Activated naive CD8-positive, alpha-beta T cell treated with anti-CD3 and anti-CD28 coated beads, Interleukin-2, amount 10 ng/mL, durations not matched to agents 7 days and 5 days (primary cell): ENCODE data around the gene CPTP. TPM values are rescaled to one million over a fixed set of nuclear protein-coding genes. Genes with fewer than 3 reads are reported as not detected.

Source experiments
- ATAC-seq: fragments of 150-1000 bp; cut with Tn5 transposase; one replicate; pipeline ENCODE4 v1.10.0; 2021; ENCODE audit warnings: low read depth, moderate library complexity
- POLR2A ChIA-PET: fragments of 350-600 bp; sonication (Branson Sonifier 250); formaldehyde crosslinking; loops from one replicate; lab custom pipeline; 2021; ENCODE audit warnings: antibody characterized with exemption; lab: Charles Lee
- DNase-seq: peaks from one replicate; pipeline ENCODE4 v3.0.0; 2021
- H3K27ac Mint-ChIP-seq: one replicate; pipeline ENCODE4 v1.8.0; 2022; ENCODE audit warnings: mild to moderate bottlenecking, mixed read lengths
- H3K27me3 Mint-ChIP-seq: one replicate; pipeline ENCODE4 v1.8.0; 2022; ENCODE audit warnings: mild to moderate bottlenecking, moderate library complexity, mixed read lengths
- H3K36me3 Mint-ChIP-seq: one replicate; pipeline ENCODE4 v1.8.0; 2021; ENCODE audit warnings: mild to moderate bottlenecking, mixed read lengths
- H3K4me1 Mint-ChIP-seq: one replicate; pipeline ENCODE4 v1.8.0; 2021; ENCODE audit warnings: mixed read lengths
- H3K4me3 Mint-ChIP-seq: one replicate; pipeline ENCODE4 v1.8.0; 2022; ENCODE audit warnings: mild to moderate bottlenecking, moderate library complexity, mixed read lengths
- H3K9me3 Mint-ChIP-seq: one replicate; pipeline ENCODE4 v1.8.0; 2021; ENCODE audit warnings: mixed read lengths
- total RNA-seq, 2 experiments: library from RNA; stranded (reverse); gene quantifications; one replicate each; pipeline ENCODE4 v1.2.3, GENCODE V29; 2021

The CPTP gene
- total RNA-seq, 2 experiments from 2014 or later: 19.3 TPM

DNA sequence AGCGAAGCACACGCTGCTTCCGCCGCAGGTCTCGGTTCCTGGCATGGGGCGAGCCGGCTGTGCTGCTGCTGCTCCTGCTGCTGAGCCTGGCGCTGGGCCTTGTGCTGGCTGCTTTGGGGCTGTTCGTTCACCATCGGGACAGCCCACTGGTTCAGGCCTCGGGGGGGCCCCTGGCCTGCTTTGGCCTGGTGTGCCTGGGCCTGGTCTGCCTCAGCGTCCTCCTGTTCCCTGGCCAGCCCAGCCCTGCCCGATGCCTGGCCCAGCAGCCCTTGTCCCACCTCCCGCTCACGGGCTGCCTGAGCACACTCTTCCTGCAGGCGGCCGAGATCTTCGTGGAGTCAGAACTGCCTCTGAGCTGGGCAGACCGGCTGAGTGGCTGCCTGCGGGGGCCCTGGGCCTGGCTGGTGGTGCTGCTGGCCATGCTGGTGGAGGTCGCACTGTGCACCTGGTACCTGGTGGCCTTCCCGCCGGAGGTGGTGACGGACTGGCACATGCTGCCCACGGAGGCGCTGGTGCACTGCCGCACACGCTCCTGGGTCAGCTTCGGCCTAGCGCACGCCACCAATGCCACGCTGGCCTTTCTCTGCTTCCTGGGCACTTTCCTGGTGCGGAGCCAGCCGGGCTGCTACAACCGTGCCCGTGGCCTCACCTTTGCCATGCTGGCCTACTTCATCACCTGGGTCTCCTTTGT, 9.1 kb downstream of the CPTP start:
- Mint-ChIP-seq H3K27ac (no peak overlapping the region), H3K27me3 (no peaks in the 10 kb centered on the region), H3K4me3 (no peak overlapping the region), H3K4me1 (no peaks in the 10 kb centered on the region), H3K36me3 (no peaks in the 10 kb centered on the region), H3K9me3 (no peaks in the 10 kb centered on the region)
- POLR2A ChIA-PET: no interaction called here
- no peak for ATAC-seq
- no peak for DNase-seq

DNA sequence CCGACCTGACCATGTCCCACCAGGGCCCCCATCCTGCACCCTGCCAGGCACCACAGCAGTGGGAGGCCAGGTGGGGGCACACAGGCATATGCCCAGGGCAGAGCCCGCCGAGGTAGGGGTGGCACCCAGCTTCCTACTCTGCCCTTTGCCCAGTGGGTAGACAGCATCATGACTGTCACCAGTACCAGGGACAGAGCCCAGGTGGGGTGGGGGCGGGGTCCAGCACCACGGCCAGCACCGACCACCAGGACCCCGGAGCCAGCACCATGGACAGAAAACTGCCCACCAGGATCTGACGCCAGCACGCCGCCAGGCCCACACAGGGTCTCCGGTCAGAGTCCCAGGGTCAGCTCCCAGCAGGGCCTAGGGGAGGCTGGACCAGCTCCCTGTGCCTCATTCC, 10.2 kb downstream of the CPTP start:
- ATAC-seq: no peak
- H3K27ac Mint-ChIP-seq: no peak overlapping the region
- POLR2A ChIA-PET: interaction anchor here (0.9 kb wide), 1 partner anchor 12 kb away, joined by 3 read pairs; no protein-coding TSS in a partner anchor
- H3K36me3 Mint-ChIP-seq: no peaks in the 10 kb centered on the region
- no peaks in the 10 kb centered on the region for H3K4me1 Mint-ChIP-seq
- H3K4me3 Mint-ChIP-seq: no peak overlapping the region
- no peak for DNase-seq
- H3K9me3 Mint-ChIP-seq: no peaks in the 10 kb centered on the region
- no peaks in the 10 kb centered on the region for H3K27me3 Mint-ChIP-seq

DNA sequence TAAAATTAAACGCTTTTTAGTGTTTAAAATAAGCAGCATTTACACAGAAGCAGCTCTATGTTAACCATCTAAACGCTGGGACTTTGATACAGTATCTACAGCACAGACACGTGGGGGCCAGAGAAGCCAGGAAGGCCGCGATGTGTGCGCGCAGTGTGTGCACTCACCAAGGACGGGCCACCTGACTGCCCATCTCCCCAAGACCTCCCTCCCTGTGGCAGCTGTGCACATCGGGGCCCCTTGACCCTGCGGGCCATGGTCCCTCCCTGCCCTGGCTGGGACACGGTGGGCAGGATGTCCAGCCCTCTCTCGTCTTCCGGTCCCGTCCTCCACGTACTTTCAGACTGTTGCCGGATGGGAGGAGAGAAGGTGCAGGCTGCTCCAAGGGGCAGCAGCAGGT, 10.7 kb downstream of the CPTP start:
- DNase-seq: no peak
- ATAC-seq: no peak
- Mint-ChIP-seq H3K9me3 (no peaks in the 10 kb centered on the region), H3K36me3 (no peaks in the 10 kb centered on the region), H3K27me3 (no peaks in the 10 kb centered on the region), H3K27ac (no peak overlapping the region), H3K4me1 (no peaks in the 10 kb centered on the region), H3K4me3 (no peak overlapping the region)
- POLR2A ChIA-PET: interaction anchor here (0.9 kb wide), 1 partner anchor 11 kb away, joined by 3 read pairs; no protein-coding TSS in a partner anchor

DNA sequence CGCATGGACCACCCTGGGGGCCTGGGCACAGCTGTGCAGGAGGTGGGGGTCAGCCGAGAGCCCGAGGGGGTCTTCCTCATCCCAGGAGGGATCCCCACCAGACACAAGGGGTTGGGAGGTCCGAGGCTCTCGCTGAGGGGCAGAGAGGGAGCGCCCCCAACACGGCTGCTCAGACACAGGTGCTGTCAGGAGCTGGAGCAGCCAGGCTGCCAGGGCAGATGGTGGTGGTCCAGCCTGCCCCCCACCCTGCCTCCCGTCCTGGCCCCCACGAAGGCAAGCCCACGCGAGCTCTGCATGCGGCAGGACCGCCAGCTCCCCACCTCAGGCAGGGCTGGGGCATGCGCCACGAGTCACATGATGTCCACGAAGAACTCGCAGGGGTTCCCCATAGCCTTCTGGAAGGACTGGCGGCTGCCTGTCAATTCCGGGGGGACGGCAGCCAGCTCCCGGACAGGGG, 11.2 kb downstream of the CPTP start:
- Mint-ChIP-seq H3K27ac (no peak overlapping the region), H3K36me3 (peaks cover 4% of the 10 kb centered on the region), H3K4me1 (no peaks in the 10 kb centered on the region), H3K9me3 (no peaks in the 10 kb centered on the region), H3K4me3 (no peak overlapping the region), H3K27me3 (no peaks in the 10 kb centered on the region)
- POLR2A ChIA-PET: no interaction called here
- no peak for ATAC-seq
- no peak for DNase-seq

DNA sequence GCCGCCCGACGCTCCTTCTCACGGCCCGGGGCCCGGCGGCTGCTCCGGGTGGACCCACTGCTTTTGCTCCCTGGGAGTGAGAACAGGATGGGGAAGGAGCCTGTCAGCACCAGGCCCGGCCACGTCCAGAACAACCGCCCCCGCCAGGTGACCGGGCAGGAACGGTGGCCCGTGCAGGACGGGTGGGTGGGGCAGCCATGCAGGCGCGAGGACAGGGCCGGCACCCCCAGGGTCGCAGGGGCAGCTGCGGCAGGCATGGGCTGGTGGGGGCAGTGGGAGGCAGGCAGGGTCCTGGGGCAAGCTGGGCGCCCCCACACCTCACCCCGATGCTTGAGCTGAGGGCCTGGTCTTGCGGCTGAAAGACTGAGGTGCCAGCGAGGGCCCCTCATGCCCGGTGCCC, 11.8 kb downstream of the CPTP start:
- no peak overlapping the region for H3K4me3 Mint-ChIP-seq
- H3K4me1 Mint-ChIP-seq: no peaks in the 10 kb centered on the region
- H3K9me3 Mint-ChIP-seq: no peaks in the 10 kb centered on the region
- POLR2A ChIA-PET: no interaction called here
- no peak overlapping the region for H3K27ac Mint-ChIP-seq
- DNase-seq: no peak
- ATAC-seq: no peak
- H3K36me3 Mint-ChIP-seq: peaks cover 9% of the 10 kb centered on the region
- H3K27me3 Mint-ChIP-seq: no peaks in the 10 kb centered on the region

DNA sequence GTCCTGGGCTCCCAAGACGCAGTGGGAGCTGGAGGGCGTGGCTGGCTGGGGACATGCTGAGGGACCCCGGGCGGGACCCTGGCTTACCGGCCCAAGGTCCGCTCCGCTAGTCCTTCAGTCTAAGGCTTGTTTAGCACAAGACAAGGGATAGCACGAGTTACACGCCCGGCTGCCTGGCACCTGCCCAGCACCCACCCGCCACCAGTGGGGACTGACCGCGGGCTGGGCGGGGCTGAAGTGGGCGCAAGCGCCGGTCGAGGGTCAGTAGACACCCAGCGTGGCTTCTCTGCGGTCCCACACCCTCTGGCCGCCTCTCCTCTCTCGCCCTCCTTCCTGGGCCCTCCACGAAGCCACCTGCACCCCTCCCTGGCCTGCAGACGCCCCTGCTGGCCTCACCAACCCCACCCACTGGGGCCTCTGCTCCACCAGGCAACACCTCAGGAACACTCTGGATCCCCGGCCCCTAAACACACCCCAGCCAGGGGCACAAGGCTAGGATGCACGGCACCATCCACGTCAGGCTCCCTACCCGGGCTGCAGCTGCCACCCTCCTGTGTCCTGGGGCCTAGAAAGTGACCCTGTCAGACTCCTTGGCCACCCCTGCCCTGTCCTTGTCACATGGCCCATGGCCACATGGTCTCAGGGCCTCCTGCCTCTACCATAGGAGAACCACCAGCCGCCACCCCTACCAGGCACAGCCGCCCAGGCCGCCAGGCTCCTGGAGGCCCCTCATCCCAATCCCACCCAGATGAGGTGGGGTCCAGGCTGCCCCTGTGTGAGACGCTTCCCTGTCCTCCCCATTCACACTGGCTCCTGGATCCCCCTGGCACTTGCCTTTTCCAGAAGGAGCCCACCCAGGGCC, 12.6 kb downstream of the CPTP start:
- ATAC-seq (no peak), DNase-seq (no peak)
- Mint-ChIP-seq H3K9me3 (no peaks in the 10 kb centered on the region), H3K27me3 (no peaks in the 10 kb centered on the region), H3K4me1 (no peaks in the 10 kb centered on the region), H3K27ac (no peak overlapping the region), H3K36me3 (peaks cover 11% of the 10 kb centered on the region), H3K4me3 (no peak overlapping the region)
- POLR2A ChIA-PET: no interaction called here

DNA sequence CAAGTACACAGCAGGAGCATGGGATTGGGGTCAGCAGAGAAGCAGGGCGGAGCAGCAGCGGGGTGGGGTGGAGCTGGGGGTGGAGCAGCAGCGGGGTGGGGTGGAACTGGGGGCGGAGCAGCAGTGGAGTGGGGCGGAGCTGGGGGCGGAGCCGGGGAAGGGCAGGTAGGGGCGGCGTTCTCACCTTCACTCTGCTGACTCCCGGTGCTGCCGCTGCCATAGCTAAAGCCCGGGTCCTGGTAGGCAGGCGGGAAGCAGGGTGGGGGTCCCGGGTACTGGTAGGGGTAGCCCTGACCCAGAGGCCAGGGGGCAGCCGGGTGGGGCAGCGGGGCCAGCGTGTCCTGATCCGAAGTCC, 13.2 kb downstream of the CPTP start:
- H3K27me3 Mint-ChIP-seq: no peaks in the 10 kb centered on the region
- no peak overlapping the region for H3K27ac Mint-ChIP-seq
- H3K4me1 Mint-ChIP-seq: no peaks in the 10 kb centered on the region
- DNase-seq (peak; percentile 56), ATAC-seq (peak; percentile 30)
- H3K36me3 Mint-ChIP-seq: peaks cover 11% of the 10 kb centered on the region
- H3K9me3 Mint-ChIP-seq: no peaks in the 10 kb centered on the region
- POLR2A ChIA-PET: no interaction called here
- no peak overlapping the region for H3K4me3 Mint-ChIP-seq

DNA sequence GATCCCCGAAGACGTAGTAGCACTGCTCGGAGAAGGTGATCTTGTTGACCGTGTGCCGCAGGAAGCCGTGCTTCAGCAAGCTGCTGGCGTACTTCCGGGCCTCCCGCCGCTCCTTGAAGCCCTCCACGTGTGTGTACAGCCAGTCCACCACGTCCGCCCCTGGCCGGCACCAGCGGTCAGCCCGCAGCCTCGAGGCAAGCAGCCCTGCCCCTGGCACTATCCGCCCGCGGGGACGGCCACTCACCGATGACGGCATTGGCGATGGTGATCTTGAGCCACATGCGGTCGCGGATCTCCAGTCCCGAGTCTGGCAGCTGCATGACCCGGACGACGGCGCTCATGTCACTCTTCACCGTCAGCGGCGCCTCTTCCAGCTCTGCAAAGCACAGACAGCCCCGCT, 13.7 kb downstream of the CPTP start:
- no peak overlapping the region for H3K27ac Mint-ChIP-seq
- H3K36me3 Mint-ChIP-seq: peaks cover 11% of the 10 kb centered on the region
- DNase-seq (no peak), ATAC-seq (no peak)
- H3K4me3 Mint-ChIP-seq: no peak overlapping the region
- no peaks in the 10 kb centered on the region for H3K27me3 Mint-ChIP-seq
- H3K4me1 Mint-ChIP-seq: no peaks in the 10 kb centered on the region
- POLR2A ChIA-PET: no interaction called here
- H3K9me3 Mint-ChIP-seq: no peaks in the 10 kb centered on the region

DNA sequence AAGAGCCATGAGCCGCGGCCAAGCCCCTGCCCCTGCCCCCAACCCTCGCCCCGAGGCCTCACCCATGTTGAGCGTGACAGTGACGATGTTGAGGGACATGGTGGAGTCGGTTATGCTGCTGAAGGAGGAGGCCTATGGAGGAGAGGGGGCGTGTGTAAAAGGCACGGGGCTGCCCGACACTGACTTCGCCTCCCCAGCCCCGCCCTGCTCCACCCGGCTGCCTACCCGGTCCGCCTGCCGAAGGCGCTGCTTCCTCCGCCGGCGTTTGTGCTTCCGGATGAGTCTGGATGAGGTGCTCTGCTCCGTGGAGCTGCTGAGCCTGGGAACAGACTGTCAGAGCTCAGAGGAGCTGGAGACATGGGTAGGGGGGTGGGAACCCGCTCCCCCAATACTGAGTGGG, 15.6 kb downstream of the CPTP start:
- H3K4me1 Mint-ChIP-seq: no peaks in the 10 kb centered on the region
- no peaks in the 10 kb centered on the region for H3K27me3 Mint-ChIP-seq
- ATAC-seq: no peak

DNA sequence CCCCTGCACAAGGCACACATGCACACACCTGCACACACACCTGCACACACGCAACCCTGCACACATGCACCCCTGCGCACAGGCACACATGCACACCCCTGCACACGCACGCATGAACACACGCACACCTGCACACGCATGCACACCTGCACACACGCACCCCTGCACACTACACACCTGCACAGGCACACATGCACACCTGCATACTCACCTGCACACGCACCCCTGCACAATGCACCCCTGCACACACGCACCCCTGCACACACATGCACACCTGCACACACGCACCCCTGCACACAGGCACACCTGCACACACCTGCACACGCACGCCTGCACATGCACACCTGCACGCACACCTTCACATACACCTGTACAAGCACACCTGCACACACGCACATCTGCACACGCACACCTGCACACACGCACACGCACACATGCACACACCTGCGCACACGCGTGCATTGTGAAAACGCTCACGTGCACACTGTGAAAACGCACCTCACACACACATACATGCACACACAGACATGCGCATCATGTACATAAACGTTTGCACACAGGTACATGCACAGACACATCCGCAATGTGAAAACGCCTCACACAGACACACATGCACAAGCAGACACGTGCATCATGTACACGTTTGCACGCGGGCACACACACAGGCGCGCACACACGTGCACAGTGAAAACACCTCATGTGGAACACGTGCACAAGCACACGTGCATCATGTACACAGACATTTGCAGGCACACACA, 16.4 kb downstream of the CPTP start:
- Mint-ChIP-seq H3K36me3 (peaks cover 11% of the 10 kb centered on the region), H3K4me1 (no peaks in the 10 kb centered on the region), H3K27me3 (no peaks in the 10 kb centered on the region), H3K9me3 (no peaks in the 10 kb centered on the region), H3K4me3 (no peak overlapping the region), H3K27ac (no peak overlapping the region)
- ATAC-seq: no peak
- DNase-seq: no peak
- POLR2A ChIA-PET: no interaction called here

More for the DNA sequence above, 15.6 kb downstream of the CPTP start:
- POLR2A ChIA-PET: no interaction called here
- Mint-ChIP-seq H3K4me3 (no peak overlapping the region), H3K27ac (no peak overlapping the region), H3K9me3 (no peaks in the 10 kb centered on the region), H3K36me3 (peaks cover 11% of the 10 kb centered on the region)
- no peak for DNase-seq

DNA sequence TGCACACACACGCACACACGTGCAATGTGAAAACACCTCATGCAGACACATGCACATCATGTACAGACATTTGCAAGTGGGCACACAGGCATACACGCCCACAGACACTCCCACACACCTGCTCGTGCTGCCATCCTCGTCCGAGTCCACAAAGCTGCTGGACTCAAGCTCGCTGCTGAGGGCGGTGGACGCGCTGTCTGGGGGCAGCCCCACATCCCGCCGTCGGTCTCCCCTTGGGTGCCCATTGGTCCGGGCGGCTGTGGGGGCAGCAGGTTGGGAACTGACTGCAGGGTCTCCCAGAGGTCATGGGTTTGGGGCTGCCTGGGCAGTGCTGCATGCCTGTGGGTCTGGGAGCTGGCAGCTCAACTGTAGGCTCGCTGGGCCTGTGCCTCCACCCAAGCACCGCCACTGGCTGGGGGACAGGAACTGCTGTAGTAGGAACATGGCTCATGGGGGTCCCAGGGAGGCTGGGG, 17.0 kb downstream of the CPTP start:
- no peaks in the 10 kb centered on the region for H3K9me3 Mint-ChIP-seq
- no peak overlapping the region for H3K27ac Mint-ChIP-seq
- H3K36me3 Mint-ChIP-seq: peaks cover 11% of the 10 kb centered on the region
- H3K4me1 Mint-ChIP-seq: no peaks in the 10 kb centered on the region
- POLR2A ChIA-PET: interaction anchor here (0.5 kb wide), 1 partner anchor 22 kb away, joined by 4 read pairs; no protein-coding TSS in a partner anchor
- H3K4me3 Mint-ChIP-seq: no peak overlapping the region
- DNase-seq (no peak), ATAC-seq (no peak)
- H3K27me3 Mint-ChIP-seq: no peaks in the 10 kb centered on the region

DNA sequence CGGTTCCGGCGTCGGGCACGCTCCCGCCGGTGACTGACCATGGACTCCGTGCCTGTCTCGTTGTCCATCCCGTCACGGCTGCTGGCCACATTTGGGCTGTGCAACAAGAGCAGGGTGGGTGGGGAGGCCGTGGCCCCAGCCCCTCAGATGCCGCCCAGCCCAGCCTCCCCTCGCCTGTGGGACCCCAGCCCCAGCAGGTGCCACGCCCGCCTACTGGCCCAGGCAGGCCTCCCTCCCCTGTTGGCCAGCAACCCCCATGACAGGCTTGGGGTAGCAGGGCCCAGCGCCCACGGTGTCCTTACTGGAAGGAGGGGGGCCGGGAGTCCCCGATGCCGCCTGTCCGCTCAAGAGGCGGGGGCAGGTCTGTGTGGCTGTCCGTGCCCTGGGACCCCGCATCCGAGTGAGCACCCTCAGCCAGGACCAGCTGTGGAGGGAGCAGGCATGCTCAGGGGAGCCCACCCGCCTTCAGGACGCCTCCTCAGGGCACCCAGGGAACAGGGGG, 17.5 kb downstream of the CPTP start:
- H3K4me1 Mint-ChIP-seq: peaks cover 2% of the 10 kb centered on the region
- no peaks in the 10 kb centered on the region for H3K9me3 Mint-ChIP-seq
- no peak overlapping the region for H3K4me3 Mint-ChIP-seq
- DNase-seq: no peak
- no peak for ATAC-seq
- no peak overlapping the region for H3K27ac Mint-ChIP-seq
- H3K27me3 Mint-ChIP-seq: no peaks in the 10 kb centered on the region
- POLR2A ChIA-PET: interaction anchor here (0.5 kb wide), 1 partner anchor 21 kb away, joined by 4 read pairs; no protein-coding TSS in a partner anchor
- H3K36me3 Mint-ChIP-seq: peaks cover 11% of the 10 kb centered on the region

DNA sequence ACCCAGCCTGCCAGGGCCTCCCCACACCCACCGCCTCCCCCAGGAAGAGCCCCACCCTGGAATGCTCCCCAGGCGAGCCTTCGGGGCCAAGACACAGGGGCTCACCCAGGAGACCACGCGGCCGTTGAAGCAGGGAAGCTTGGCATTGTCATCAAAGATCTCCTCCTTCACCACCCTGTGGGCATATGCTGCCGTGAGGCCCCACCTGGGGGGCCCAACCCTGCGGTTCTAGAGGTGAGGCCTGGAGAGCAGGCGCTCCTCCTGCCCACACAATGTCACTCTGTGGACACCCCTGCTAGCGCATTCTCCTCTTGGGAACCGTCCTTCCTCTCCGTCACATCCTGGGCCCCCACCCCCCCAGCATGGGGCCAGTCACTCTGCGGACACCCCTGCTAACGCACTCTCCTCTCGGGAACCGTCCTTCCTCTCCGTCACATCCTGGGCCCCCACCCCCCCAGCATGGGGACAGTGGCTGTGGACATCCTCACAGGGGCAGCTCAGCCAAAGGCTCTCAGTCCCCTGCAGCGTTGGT, 18.0 kb downstream of the CPTP start:
- Mint-ChIP-seq H3K9me3 (no peaks in the 10 kb centered on the region), H3K27ac (no peak overlapping the region), H3K27me3 (no peaks in the 10 kb centered on the region), H3K4me3 (no peak overlapping the region), H3K36me3 (peaks cover 11% of the 10 kb centered on the region), H3K4me1 (peaks cover 5% of the 10 kb centered on the region)
- no peak for ATAC-seq
- no peak for DNase-seq
- POLR2A ChIA-PET: no interaction called here
